AG09319 (cell line): Measurements from ENCODE around the gene MCM6.
A peak's percentile ranks its signal among the peaks of the same experiment; 100 is the strongest.

Source experiments
- DNase-seq: peaks from one replicate; pipeline ENCODE4 v3.0.0-alpha.2; 2010; ENCODE audit warnings: low read depth; ENCODE audit errors: extremely low read depth
- CTCF ChIP-seq: IDR thresholded peaks from 2 replicates; pipeline ENCODE4 v1.5.1; 2011; ENCODE audit warnings: low read depth, mild to moderate bottlenecking, inconsistent platforms, low read length, moderate library complexity

Gene MCM6

GRCh38 chr2:135845257-135845656 is 31.0 kb downstream of the MCM6 start:
- no peak for DNase-seq
- no peak for TF ChIP-seq CTCF

GRCh38 chr2:135844301-135844895 is 31.8 kb downstream of the MCM6 start:
- DNase-seq = no peak
- no peak for TF ChIP-seq CTCF

GRCh38 chr2:135843671-135844070 is 32.6 kb downstream of the MCM6 start:
- TF ChIP-seq CTCF = no peak
- DNase-seq = no peak

GRCh38 chr2:135840601-135841000 is 35.6 kb downstream of the MCM6 start:
- DNase-seq = no peak
- no peak for TF ChIP-seq CTCF

- DNase-seq = peak; percentile 66
- no peak for TF ChIP-seq CTCF
Observed at GRCh38 chr2:135839713-135840112, 36.5 kb downstream of the MCM6 start.

- TF ChIP-seq CTCF = no peak
- no peak for DNase-seq
Observed at GRCh38 chr2:135838502-135838901, 37.7 kb downstream of the MCM6 start.

- no peak for TF ChIP-seq CTCF
- DNase-seq = no peak
Observed at GRCh38 chr2:135836596-135837270, 39.5 kb downstream of the MCM6 start, which contains the start of gene LCT. Gene LCT, minus strand, starts transcription at chr2:135837184. Its CDS starts 15 bp downstream, at chr2:135837169.
